Measurements from ENCODE around the gene TBC1D9.

DNA sequence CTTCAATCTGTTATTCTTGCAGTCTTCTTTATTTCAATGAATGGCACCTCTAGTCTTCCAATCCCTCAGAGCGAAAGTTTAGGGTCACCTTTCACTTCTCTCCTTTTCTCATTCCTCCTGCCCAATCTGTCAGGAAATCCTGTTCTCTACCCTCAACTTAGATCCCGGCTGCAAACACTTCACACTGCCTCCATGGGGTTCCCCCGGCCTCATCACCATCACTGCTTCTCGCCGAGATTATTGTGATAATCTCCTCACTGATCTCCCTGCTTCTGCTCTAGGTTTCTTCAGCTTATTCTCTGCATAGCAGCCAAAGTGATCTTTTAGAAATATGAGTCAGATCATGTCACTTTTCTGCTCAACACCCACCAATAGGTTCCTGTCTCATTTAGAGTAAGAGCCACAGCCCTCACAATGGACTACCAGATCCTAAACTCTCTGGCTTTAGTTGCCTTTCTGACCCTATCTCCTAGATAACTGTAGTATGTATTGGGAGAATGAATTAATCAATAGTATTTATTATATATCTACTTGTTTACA, 43.6 kb upstream of the TBC1D9 start:
- TF ChIP-seq POLR2A (IDR thresholded peaks at IDR 0.05; ENCODE audit: low read depth, low read length), result no peak
- TF ChIP-seq POLR2AphosphoS5 (IDR thresholded peaks at IDR 0.05; ENCODE audit: low read depth, low read length), result no peak
